ENCODE results near the gene SNTB2.
"Not testable (repeated sequence)": the region's sequence is repeated elsewhere in the genome, so short reads cannot be mapped to it uniquely, and the experiment has no call there.

Gene SNTB2

GRCh38 chr16:69186642-69187445, at the start of gene SNTB2:
Gene SNTB2 (plus strand): TSS chr16:69187164. CDS start chr16:69187167, 3 bp downstream.
- no peak for DNase-seq (ENCODE audit: low read depth)
- no peak for TF ChIP-seq CTCF (IDR thresholded peaks at IDR 0.05; ENCODE audit: control insufficient read depth, insufficient read depth, low read depth, low read length, missing control alignments)
- H3K4me3 ChIP-seq (ENCODE audit: control insufficient read depth, low read depth, low read length), result peak within 1 kb of the TSS; percentile 68

DNA sequence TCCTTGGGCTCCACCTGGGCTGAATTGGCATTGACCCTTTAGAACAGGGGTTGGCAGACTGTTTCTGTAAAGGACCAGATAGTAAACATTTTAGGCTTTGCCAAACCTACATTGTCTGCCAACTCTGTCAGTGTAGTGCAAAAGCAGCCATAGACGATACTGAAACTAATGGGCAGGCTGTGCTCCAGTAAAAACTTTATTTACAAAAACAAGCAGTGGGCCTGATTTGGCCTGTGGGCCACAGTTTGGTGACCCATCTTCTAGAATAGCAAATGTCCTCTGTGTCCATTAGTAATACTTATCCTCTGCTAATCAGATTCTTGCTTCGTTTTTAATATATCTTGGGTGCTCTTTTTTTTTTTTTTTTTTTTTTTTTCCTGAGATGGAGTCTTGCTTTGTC, 48.4 kb upstream of the SNTB2 start:
- TF ChIP-seq CTCF (IDR thresholded peaks at IDR 0.05; ENCODE audit: control insufficient read depth, insufficient read depth, low read depth, low read length, missing control alignments), result no peak
- no peak for DNase-seq (ENCODE audit: low read depth)
- H3K4me3 ChIP-seq (ENCODE audit: control insufficient read depth, low read depth, low read length), result no peak overlapping the region

GRCh38 chr16:69139464-69139863, 47.5 kb upstream of the SNTB2 start:
- DNase-seq (ENCODE audit: low read depth), result not testable (repeated sequence)

DNA sequence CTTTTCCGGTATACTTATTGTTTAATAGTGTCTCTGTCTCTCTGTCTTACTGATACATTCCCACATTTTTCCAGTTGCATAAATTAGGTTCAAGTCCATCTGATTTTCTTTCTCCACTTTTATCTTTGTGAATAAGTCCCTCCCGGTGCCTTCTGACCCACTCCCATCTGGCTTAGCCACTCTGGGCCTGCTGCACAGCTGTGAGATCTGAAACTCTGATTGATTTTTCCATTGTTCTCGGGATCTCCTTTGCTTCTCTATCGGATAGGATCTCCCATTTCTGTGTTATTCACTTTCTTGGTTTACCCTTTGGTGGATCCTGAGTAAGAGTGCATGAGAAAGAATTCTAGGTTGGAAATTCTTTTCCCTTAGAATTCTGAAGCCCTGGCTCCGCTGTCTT, 46.0 kb upstream of the SNTB2 start:
- TF ChIP-seq CTCF (IDR thresholded peaks at IDR 0.05; ENCODE audit: control insufficient read depth, insufficient read depth, low read depth, low read length, missing control alignments), result no peak
- no peak for DNase-seq (ENCODE audit: low read depth)
- H3K4me3 ChIP-seq (ENCODE audit: control insufficient read depth, low read depth, low read length), result no peak overlapping the region

More at GRCh38 chr16:69139464-69139863, 47.5 kb upstream of the SNTB2 start:
- H3K4me3 ChIP-seq (ENCODE audit: control insufficient read depth, low read depth, low read length), result not testable (repeated sequence)

DNA sequence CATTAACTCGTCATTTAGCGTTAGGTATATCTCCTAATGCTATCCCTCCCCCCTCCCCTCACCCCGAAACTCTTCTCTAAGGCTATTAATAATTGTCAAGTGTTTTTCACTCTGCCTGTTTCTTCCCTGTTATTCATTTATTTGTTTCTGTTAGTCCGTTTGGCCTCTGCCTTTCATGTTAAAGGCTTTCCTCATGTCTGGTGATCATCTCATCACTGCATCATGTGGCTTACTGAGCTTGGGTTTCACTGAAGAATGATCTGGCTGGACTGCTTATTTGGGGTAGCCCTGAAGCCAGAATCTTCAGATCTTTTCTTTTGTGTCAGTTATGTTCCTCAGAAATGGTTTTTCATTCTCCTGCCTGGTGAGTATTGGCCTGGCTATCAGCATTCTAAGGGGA, 45.0 kb upstream of the SNTB2 start:
- no peak overlapping the region for H3K4me3 ChIP-seq (ENCODE audit: control insufficient read depth, low read depth, low read length)
- no peak for DNase-seq (ENCODE audit: low read depth)
- TF ChIP-seq CTCF (IDR thresholded peaks at IDR 0.05; ENCODE audit: control insufficient read depth, insufficient read depth, low read depth, low read length, missing control alignments), result no peak

DNA sequence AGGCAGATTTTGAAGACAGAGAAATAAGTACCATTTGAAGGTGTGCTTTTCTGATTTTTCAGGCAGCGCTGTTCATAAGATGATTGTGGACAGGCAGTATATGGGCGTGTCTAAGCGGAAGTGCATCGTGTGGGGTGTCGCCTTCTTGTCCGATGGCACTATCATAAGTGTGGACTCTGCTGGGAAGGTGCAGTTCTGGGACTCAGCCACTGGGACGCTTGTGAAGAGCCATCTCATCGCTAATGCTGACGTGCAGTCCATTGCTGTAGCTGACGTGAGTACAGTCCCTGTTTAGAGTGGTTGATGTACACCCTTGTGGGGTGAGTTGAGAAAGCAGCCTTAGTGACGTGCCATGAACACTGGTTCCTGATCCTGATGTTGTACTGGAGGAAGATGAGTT, 43.8 kb upstream of the SNTB2 start:
- TF ChIP-seq CTCF (IDR thresholded peaks at IDR 0.05; ENCODE audit: control insufficient read depth, insufficient read depth, low read depth, low read length, missing control alignments), result peak; percentile 12
- DNase-seq (ENCODE audit: low read depth), result no peak
- H3K4me3 ChIP-seq (ENCODE audit: control insufficient read depth, low read depth, low read length), result no peak overlapping the region

- no peak overlapping the region for H3K4me3 ChIP-seq (ENCODE audit: control insufficient read depth, low read depth, low read length)
- TF ChIP-seq CTCF (IDR thresholded peaks at IDR 0.05; ENCODE audit: control insufficient read depth, insufficient read depth, low read depth, low read length, missing control alignments), result no peak
- DNase-seq (ENCODE audit: low read depth), result no peak
Measured at GRCh38 chr16:69145658-69146057, 41.3 kb upstream of the SNTB2 start.

GRCh38 chr16:69149621-69150020, 37.3 kb upstream of the SNTB2 start:
- not testable (repeated sequence) for DNase-seq (ENCODE audit: low read depth)

More at GRCh38 chr16:69149621-69150020, 37.3 kb upstream of the SNTB2 start:
- not testable (repeated sequence) for H3K4me3 ChIP-seq (ENCODE audit: control insufficient read depth, low read depth, low read length)
